Measurements from ENCODE around the gene PTPRD. TPM values are rescaled to one million over a fixed set of nuclear protein-coding genes. Genes with fewer than 3 reads are reported as not detected.

Gene PTPRD
- total RNA-seq, 1 experiment from 2014 or later = 0.02 TPM

GRCh38 chr9:8844549-8844948 is 1768.3 kb downstream of the PTPRD start:
- ATAC-seq = no peak
- POLR2A ChIA-PET = no interaction called here
- no peak for TF ChIP-seq CEBPB (IDR thresholded peaks at IDR 0.05; ENCODE audit: low read depth)
- no peak for TF ChIP-seq REST (IDR thresholded peaks at IDR 0.05; ENCODE audit: low read depth)
- TF ChIP-seq JUND (IDR thresholded peaks at IDR 0.05) = no peak
- TF ChIP-seq FOSL1 (IDR thresholded peaks at IDR 0.05; ENCODE audit: low read depth) = no peak
- TF ChIP-seq ELF1 (IDR thresholded peaks at IDR 0.05; ENCODE audit: borderline replicate concordance, low read depth) = no peak
- no peak for TF ChIP-seq SP1 (IDR thresholded peaks at IDR 0.05; ENCODE audit: low read depth)
- TF ChIP-seq, protein P1, sequence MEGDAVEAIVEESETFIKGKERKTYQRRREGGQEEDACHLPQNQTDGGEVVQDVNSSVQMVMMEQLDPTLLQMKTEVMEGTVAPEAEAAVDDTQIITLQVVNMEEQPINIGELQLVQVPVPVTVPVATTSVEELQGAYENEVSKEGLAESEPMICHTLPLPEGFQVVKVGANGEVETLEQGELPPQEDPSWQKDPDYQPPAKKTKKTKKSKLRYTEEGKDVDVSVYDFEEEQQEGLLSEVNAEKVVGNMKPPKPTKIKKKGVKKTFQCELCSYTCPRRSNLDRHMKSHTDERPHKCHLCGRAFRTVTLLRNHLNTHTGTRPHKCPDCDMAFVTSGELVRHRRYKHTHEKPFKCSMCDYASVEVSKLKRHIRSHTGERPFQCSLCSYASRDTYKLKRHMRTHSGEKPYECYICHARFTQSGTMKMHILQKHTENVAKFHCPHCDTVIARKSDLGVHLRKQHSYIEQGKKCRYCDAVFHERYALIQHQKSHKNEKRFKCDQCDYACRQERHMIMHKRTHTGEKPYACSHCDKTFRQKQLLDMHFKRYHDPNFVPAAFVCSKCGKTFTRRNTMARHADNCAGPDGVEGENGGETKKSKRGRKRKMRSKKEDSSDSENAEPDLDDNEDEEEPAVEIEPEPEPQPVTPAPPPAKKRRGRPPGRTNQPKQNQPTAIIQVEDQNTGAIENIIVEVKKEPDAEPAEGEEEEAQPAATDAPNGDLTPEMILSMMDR (IDR thresholded peaks at IDR 0.05 in 2 of 3, conservative IDR thresholded peaks at IDR 0.05 in 1 of 3; ENCODE audit: borderline replicate concordance in 1 of 3, insufficient read depth in 1 of 3, low read depth in 2 of 3, low read length in 2 of 3) = no peak
- no peak for TF ChIP-seq ZNF274 (IDR thresholded peaks at IDR 0.05; ENCODE audit: low read depth, low read length)
- TF ChIP-seq ZFX (IDR thresholded peaks at IDR 0.05) = no peak
- TF ChIP-seq, protein P2, sequence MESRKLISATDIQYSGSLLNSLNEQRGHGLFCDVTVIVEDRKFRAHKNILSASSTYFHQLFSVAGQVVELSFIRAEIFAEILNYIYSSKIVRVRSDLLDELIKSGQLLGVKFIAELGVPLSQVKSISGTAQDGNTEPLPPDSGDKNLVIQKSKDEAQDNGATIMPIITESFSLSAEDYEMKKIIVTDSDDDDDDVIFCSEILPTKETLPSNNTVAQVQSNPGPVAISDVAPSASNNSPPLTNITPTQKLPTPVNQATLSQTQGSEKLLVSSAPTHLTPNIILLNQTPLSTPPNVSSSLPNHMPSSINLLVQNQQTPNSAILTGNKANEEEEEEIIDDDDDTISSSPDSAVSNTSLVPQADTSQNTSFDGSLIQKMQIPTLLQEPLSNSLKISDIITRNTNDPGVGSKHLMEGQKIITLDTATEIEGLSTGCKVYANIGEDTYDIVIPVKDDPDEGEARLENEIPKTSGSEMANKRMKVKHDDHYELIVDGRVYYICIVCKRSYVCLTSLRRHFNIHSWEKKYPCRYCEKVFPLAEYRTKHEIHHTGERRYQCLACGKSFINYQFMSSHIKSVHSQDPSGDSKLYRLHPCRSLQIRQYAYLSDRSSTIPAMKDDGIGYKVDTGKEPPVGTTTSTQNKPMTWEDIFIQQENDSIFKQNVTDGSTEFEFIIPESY (IDR thresholded peaks at IDR 0.05; ENCODE audit: extremely low read depth, insufficient replicate concordance, low read length) = no peak
- TF ChIP-seq EZH2phosphoT487 (IDR thresholded peaks at IDR 0.05; ENCODE audit: borderline replicate concordance) = no peak

More at GRCh38 chr9:8844549-8844948, 1768.3 kb downstream of the PTPRD start:
- Histone ChIP-seq H3K79me2 (ENCODE audit: insufficient read depth, low read length) (no peaks in the 10 kb centered on the region), H2AFZ (ENCODE audit: low read depth, low read length, poor library complexity, severe bottlenecking) (no peak overlapping the region), H3K9ac (ENCODE audit: low read length) (no peak overlapping the region), H3K36me3 (ENCODE audit: control insufficient read depth in 1 of 2, insufficient read depth in 2 of 2, low read length in 2 of 2) (no peaks in the 10 kb centered on the region), H3K27me3 (ENCODE audit: insufficient read depth, low read length) (no peaks in the 10 kb centered on the region), H3K4me1 (ENCODE audit: control insufficient read depth in 1 of 2, insufficient read depth in 2 of 2, low read length in 2 of 2) (no peaks in the 10 kb centered on the region), H3K27ac (ENCODE audit: low read depth, low read length) (no peak overlapping the region), H3K9me2 (ENCODE audit: insufficient read depth) (no peaks in the 10 kb centered on the region), H4K20me1 (ENCODE audit: insufficient read depth) (no peaks in the 10 kb centered on the region), H3K4me3 (replicated peaks in 1 of 2; ENCODE audit: low read depth in 1 of 2, low read length in 2 of 2) (no peak overlapping the region), H3K9me3 (ENCODE audit: control insufficient read depth in 1 of 2, insufficient read depth in 1 of 2, low read depth in 1 of 2, low read length in 2 of 2) (peaks cover 15 to 17% of the 10 kb centered on the region in 2 experiments; a peak in 2 of 4 replicates), H3K4me2 (ENCODE audit: low read length) (no peak overlapping the region)
- intact Hi-C loops (cut with micrococcal nuclease) = no loop called here
- RAD21 ChIA-PET (ENCODE audit: low non-redundant PET in 1 of 2, low total read pairs in 2 of 2, uncharacterized antibody in 2 of 2, unreplicated experiment in 2 of 2) = no interaction called here
- no TSS peak for BruUV-seq (replicated peaks)
- DNase-seq (ENCODE audit: low read depth, low spot score) = no peak
- CTCF ChIA-PET = no interaction called here
